MM.1S (cell line): ENCODE results near the gene PLXNB1.
A peak's percentile ranks its signal among the peaks of the same experiment; 100 is the strongest.

Source experiments
- DNase-seq: peaks from one replicate; pipeline ENCODE4 v3.0.0-alpha.2; 2015
- H2AFZ ChIP-seq: fragments of 300-600 bp; sonication (generic); 2 replicates; pipeline ENCODE4 v1.6.0; 2016; ENCODE audit warnings: antibody characterized with exemption, low read length
- H3F3A ChIP-seq: fragments of 300-600 bp; sonication (generic); 2 replicates; pipeline ENCODE4 v1.6.1; 2016; ENCODE audit warnings: mild to moderate bottlenecking, antibody characterized with exemption, low read length, moderate library complexity, mixed read lengths; ENCODE audit not compliant: insufficient read depth
- H3K27ac ChIP-seq: fragments of 300-600 bp; sonication (generic); 2 replicates; pipeline ENCODE4 v1.5.1; 2016; ENCODE audit warnings: mild to moderate bottlenecking, low read length
- H3K27me3 ChIP-seq: fragments of 300-600 bp; sonication (generic); replicated peaks from 2 replicates; pipeline ENCODE4 v1.6.0; 2016; ENCODE audit warnings: low read length; ENCODE audit not compliant: insufficient read depth
- H3K36me3 ChIP-seq: fragments of 300-600 bp; sonication (generic); replicated peaks from 2 replicates; pipeline ENCODE4 v1.6.1; 2016; ENCODE audit warnings: mild to moderate bottlenecking, low read length, mixed read lengths; ENCODE audit not compliant: insufficient read depth
- H3K4me1 ChIP-seq: fragments of 300-600 bp; sonication (generic); 2 replicates; pipeline ENCODE4 v1.6.1; 2016; ENCODE audit warnings: low read length, mixed read lengths
- H3K4me2 ChIP-seq: fragments of 300-600 bp; sonication (generic); 2 replicates; pipeline ENCODE4 v1.6.0; 2016; ENCODE audit warnings: low read depth, low read length
- H3K4me3 ChIP-seq: fragments of 300-600 bp; sonication (generic); 2 replicates; pipeline ENCODE4 v1.5.1; 2016; ENCODE audit warnings: low read length, mixed read lengths
- H3K79me2 ChIP-seq: fragments of 300-600 bp; sonication (generic); 2 replicates; pipeline ENCODE4 v1.6.1; 2016; ENCODE audit warnings: mixed run types, low read length, mixed read lengths
- H3K9ac ChIP-seq: fragments of 300-600 bp; sonication (generic); 2 replicates; pipeline ENCODE4 v1.6.1; 2016; ENCODE audit warnings: low read length, mixed read lengths
- H3K9me2 ChIP-seq: fragments of 300-600 bp; sonication (generic); replicated peaks from 2 replicates; pipeline ENCODE4 v1.6.1; 2016; ENCODE audit warnings: mild to moderate bottlenecking, low read length, mixed read lengths; ENCODE audit not compliant: insufficient read depth
- H3K9me3 ChIP-seq: fragments of 300-600 bp; sonication (generic); replicated peaks from 2 replicates; pipeline ENCODE4 v1.6.1; 2016; ENCODE audit warnings: mild to moderate bottlenecking, low read length, mixed read lengths; ENCODE audit not compliant: insufficient read depth
- H4K20me1 ChIP-seq: fragments of 300-600 bp; sonication (generic); 2 replicates; pipeline ENCODE4 v1.6.1; 2016; ENCODE audit warnings: mild to moderate bottlenecking, low read length, moderate library complexity, mixed read lengths; ENCODE audit not compliant: insufficient read depth
- CTCF ChIP-seq: fragments of 300-600 bp; sonication (generic); IDR thresholded peaks from 2 replicates; pipeline ENCODE4 v1.5.1; 2016; ENCODE audit warnings: antibody characterized with exemption, low read length, mixed read lengths
- EZH2 ChIP-seq: fragments of 300-600 bp; sonication (generic); optimal IDR thresholded peaks from 2 replicates; pipeline ENCODE3; 2017; ENCODE audit warnings: low read depth, mild to moderate bottlenecking, antibody characterized with exemption, low read length, mixed read lengths
- EZH2phosphoT487 ChIP-seq: fragments of 300-600 bp; sonication (generic); IDR thresholded peaks from 2 replicates; pipeline ENCODE4 v1.6.1; 2018; ENCODE audit warnings: antibody characterized with exemption, low read length

The PLXNB1 gene

GRCh38 chr3:48430708-48431101 lies 819 bp upstream of the PLXNB1 start:
- Histone ChIP-seq H3K27ac (no peak overlapping the region), H3K4me2 (no peak overlapping the region), H3K4me1 (no peaks in the 10 kb centered on the region), H3F3A (peaks cover 6% of the 10 kb centered on the region), H3K4me3 (no peak overlapping the region), H2AFZ (no peak overlapping the region), H3K9me3 (no peaks in the 10 kb centered on the region), H3K27me3 (peaks cover 18% of the 10 kb centered on the region), H3K79me2 (peaks cover 4% of the 10 kb centered on the region; the same call in 1 of the 2 replicates), H3K9ac (no peak overlapping the region), H3K9me2 (no peaks in the 10 kb centered on the region), H4K20me1 (no peaks in the 10 kb centered on the region), H3K36me3 (no peaks in the 10 kb centered on the region)
- no peak for DNase-seq
- TF ChIP-seq EZH2 (no peak), EZH2phosphoT487 (no peak), CTCF (no peak)

GRCh38 chr3:48429317-48429959 lies 448 bp downstream of the PLXNB1 start:
- no peaks in the 10 kb centered on the region for H3K79me2 ChIP-seq
- peak; percentile 34 for DNase-seq
- H3K27ac ChIP-seq = no peak overlapping the region
- peak overlapping the region; percentile 67 for H3K4me3 ChIP-seq
- 0 out of 2 replicates have a peak overlapping the region, but pooled peaks have one; percentile 51 for H2AFZ ChIP-seq
- no peak for TF ChIP-seq CTCF
- TF ChIP-seq EZH2 = no peak
- no peak for TF ChIP-seq EZH2phosphoT487
- H4K20me1 ChIP-seq = no peaks in the 10 kb centered on the region
- peak overlapping the region; percentile 85 for H3K4me2 ChIP-seq
- H3K9ac ChIP-seq = no peak overlapping the region
- H3K4me1 ChIP-seq = no peaks in the 10 kb centered on the region
- H3K27me3 ChIP-seq = peaks cover 21% of the 10 kb centered on the region
- H3K36me3 ChIP-seq = no peaks in the 10 kb centered on the region
- no peaks in the 10 kb centered on the region for H3K9me3 ChIP-seq
- no peaks in the 10 kb centered on the region for H3K9me2 ChIP-seq
- peaks cover 6% of the 10 kb centered on the region for H3F3A ChIP-seq

GRCh38 chr3:48428572-48429316 lies 1.1 kb downstream of the PLXNB1 start:
- no peak for DNase-seq
- Histone ChIP-seq H3K9ac (no peak overlapping the region), H3K9me3 (no peaks in the 10 kb centered on the region), H3K9me2 (no peaks in the 10 kb centered on the region), H3K27me3 (peaks cover 28% of the 10 kb centered on the region), H3K4me2 (peak overlapping the region; percentile 70), H3K79me2 (no peaks in the 10 kb centered on the region), H3K4me3 (peak overlapping the region; percentile 55), H3K36me3 (no peaks in the 10 kb centered on the region), H3F3A (peaks cover 6% of the 10 kb centered on the region), H2AFZ (peak overlapping the region; percentile 51; the same call in 1 of the 2 replicates), H3K4me1 (no peaks in the 10 kb centered on the region), H4K20me1 (no peaks in the 10 kb centered on the region), H3K27ac (no peak overlapping the region)
- no peak for TF ChIP-seq EZH2
- TF ChIP-seq EZH2phosphoT487 = no peak
- no peak for TF ChIP-seq CTCF
